Parathyroid adenoma (tissue), 2 donors: ENCODE measurements around the gene GINM1.

Experiments used
- H2AFZ ChIP-seq: fragments of 300-600 bp; sonication (generic); one replicate; pipeline ENCODE4 v1.7.0; 2017; ENCODE audit warnings: antibody characterized with exemption, mild to moderate bottlenecking
- H3K27ac ChIP-seq: fragments of 300-600 bp; sonication (generic); one replicate; pipeline ENCODE4 v1.7.0; 2017
- H3K27me3 ChIP-seq: fragments of 300-600 bp; sonication (generic); one replicate; pipeline ENCODE4 v1.7.0; 2017; ENCODE audit warnings: low read length; ENCODE audit not compliant: control insufficient read depth, insufficient read depth
- H3K36me3 ChIP-seq: fragments of 300-600 bp; sonication (generic); one replicate; pipeline ENCODE4 v1.7.0; 2017; ENCODE audit warnings: low read length; ENCODE audit not compliant: control insufficient read depth, insufficient read depth
- H3K4me1 ChIP-seq: fragments of 300-600 bp; sonication (generic); one replicate; pipeline ENCODE4 v1.7.0; 2017; ENCODE audit warnings: control low read depth
- H3K4me2 ChIP-seq: fragments of 300-600 bp; sonication (generic); one replicate; pipeline ENCODE4 v1.7.0; 2017; ENCODE audit warnings: low read length
- H3K4me3 ChIP-seq: fragments of 300-600 bp; sonication (generic); one replicate; pipeline ENCODE4 v1.7.0; 2017; ENCODE audit warnings: low read depth, low read length
- H3K79me2 ChIP-seq: fragments of 300-600 bp; sonication (generic); one replicate; pipeline ENCODE4 v1.7.0; 2017; ENCODE audit warnings: control low read depth
- H3K9ac ChIP-seq: fragments of 300-600 bp; sonication (generic); one replicate; pipeline ENCODE4 v1.7.0; 2017; ENCODE audit warnings: mild to moderate bottlenecking
- H3K9me3 ChIP-seq: fragments of 300-600 bp; sonication (generic); one replicate; pipeline ENCODE4 v1.7.0; 2017; ENCODE audit warnings: low read length; ENCODE audit not compliant: control insufficient read depth
- TF ChIP-seq, protein P1 (sequence below): fragments of 300-600 bp; sonication (generic); IDR thresholded peaks from one replicate; pipeline ENCODE4 v1.7.0; 2017; ENCODE audit warnings: antibody characterized with exemption, mild to moderate bottlenecking
- donor health status: primary hyperparathyroidism.

The GINM1 gene

DNA sequence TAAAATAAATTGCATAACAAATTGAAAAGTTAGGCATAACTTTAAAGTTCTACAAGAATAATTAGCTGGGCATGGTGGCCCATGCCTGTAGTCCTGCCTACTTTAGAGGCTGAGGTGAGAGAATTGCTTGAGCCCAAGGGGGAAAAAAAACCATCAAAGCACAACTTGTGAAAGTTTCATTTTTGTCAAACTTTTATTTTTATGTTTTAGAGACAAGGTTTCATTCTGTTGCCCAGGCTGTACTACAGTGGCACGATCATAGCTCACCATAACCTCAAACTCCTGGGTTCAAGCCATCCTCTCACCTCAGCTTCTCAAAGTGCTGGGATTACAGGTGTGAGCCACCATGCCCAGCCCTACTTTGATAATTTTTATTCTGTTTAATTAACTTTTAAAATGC is 68.1 kb downstream of the GINM1 start:
- Histone ChIP-seq H3K79me2 (no peaks in the 10 kb centered on the region), H3K9me3 (no peaks in the 10 kb centered on the region), H3K9ac (no peak overlapping the region), H3K4me3 (no peak overlapping the region), H3K36me3 (no peaks in the 10 kb centered on the region), H3K4me2 (no peak overlapping the region), H3K27ac (no peak overlapping the region), H3K27me3 (no peaks in the 10 kb centered on the region), H2AFZ (no peak overlapping the region), H3K4me1 (no peaks in the 10 kb centered on the region)
- TF ChIP-seq, protein P1, sequence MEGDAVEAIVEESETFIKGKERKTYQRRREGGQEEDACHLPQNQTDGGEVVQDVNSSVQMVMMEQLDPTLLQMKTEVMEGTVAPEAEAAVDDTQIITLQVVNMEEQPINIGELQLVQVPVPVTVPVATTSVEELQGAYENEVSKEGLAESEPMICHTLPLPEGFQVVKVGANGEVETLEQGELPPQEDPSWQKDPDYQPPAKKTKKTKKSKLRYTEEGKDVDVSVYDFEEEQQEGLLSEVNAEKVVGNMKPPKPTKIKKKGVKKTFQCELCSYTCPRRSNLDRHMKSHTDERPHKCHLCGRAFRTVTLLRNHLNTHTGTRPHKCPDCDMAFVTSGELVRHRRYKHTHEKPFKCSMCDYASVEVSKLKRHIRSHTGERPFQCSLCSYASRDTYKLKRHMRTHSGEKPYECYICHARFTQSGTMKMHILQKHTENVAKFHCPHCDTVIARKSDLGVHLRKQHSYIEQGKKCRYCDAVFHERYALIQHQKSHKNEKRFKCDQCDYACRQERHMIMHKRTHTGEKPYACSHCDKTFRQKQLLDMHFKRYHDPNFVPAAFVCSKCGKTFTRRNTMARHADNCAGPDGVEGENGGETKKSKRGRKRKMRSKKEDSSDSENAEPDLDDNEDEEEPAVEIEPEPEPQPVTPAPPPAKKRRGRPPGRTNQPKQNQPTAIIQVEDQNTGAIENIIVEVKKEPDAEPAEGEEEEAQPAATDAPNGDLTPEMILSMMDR: no peak

DNA sequence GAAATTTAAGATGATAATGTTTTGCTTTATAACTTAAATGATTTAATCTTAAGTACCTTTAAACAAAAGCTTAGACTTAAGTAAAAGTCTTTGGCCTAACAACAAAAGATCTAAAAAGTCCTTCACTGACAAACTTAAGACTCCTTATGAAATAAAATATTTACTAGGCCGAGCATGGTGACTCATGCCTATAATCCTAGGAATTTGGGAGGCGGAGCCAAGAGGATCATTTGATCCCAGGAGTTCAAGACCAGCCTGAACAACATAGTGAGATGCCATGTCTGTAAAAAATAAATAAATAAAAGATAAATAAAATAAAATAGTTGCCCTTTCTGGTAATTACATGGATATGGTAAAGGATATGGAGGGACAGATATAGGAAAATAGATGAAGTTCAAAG is 69.9 kb downstream of the GINM1 start:
- no peak overlapping the region for H3K4me3 ChIP-seq
- H3K36me3 ChIP-seq: no peaks in the 10 kb centered on the region
- H3K27me3 ChIP-seq: no peaks in the 10 kb centered on the region
- H3K79me2 ChIP-seq: no peaks in the 10 kb centered on the region
- H3K4me1 ChIP-seq: no peaks in the 10 kb centered on the region
- H3K9ac ChIP-seq: no peak overlapping the region
- H2AFZ ChIP-seq: no peak overlapping the region
- H3K27ac ChIP-seq: no peak overlapping the region
- TF ChIP-seq, protein P1: no peak
- H3K9me3 ChIP-seq: no peaks in the 10 kb centered on the region
- no peak overlapping the region for H3K4me2 ChIP-seq
